Mesenchymal stem cell (in vitro differentiated cells and primary cell): ENCODE data around the gene NT5C2.

Experiments used
- DNase-seq: peaks from one replicate; pipeline ENCODE4 v3.0.0-alpha.2; 2013
- H2AFZ ChIP-seq: one replicate; pipeline ENCODE4 v1.6.1; 2013; ENCODE audit warnings: low read depth, mild to moderate bottlenecking, control low read depth, inconsistent platforms, low read length, moderate library complexity
- H2AK5ac ChIP-seq: 2 replicates; pipeline ENCODE4 v1.6.1; 2013; ENCODE audit warnings: low read length, moderate library complexity, mild to moderate bottlenecking, inconsistent platforms; ENCODE audit not compliant: severe bottlenecking
- H2BK120ac ChIP-seq: one replicate; pipeline ENCODE4 v1.6.1; 2013; ENCODE audit warnings: low read depth, mild to moderate bottlenecking, inconsistent platforms, low read length, moderate library complexity
- H2BK12ac ChIP-seq, 2 experiments: one replicate each; pipeline ENCODE4 v1.6.1; 2013; ENCODE audit warnings: inconsistent platforms in 2 of 2, low read length in 2 of 2, mild to moderate bottlenecking in 2 of 2, moderate library complexity in 2 of 2, control low read depth in 1 of 2
- H2BK15ac ChIP-seq: one replicate; pipeline ENCODE4 v1.6.1; 2013; ENCODE audit warnings: mild to moderate bottlenecking, low read depth, inconsistent platforms; ENCODE audit not compliant: poor library complexity, severe bottlenecking
- H2BK5ac ChIP-seq: 2 replicates; pipeline ENCODE4 v1.6.1; 2013; ENCODE audit warnings: low read depth, mild to moderate bottlenecking, low read length, control low read depth, inconsistent platforms; ENCODE audit not compliant: poor library complexity, severe bottlenecking
- H3K14ac ChIP-seq, 2 experiments: one replicate each; pipeline ENCODE4 v1.6.1; 2013; ENCODE audit warnings: inconsistent platforms in 2 of 2, low read length in 2 of 2, control low read depth in 1 of 2, mild to moderate bottlenecking in 1 of 2, moderate library complexity in 1 of 2
- H3K18ac ChIP-seq, 2 experiments: one replicate each; pipeline ENCODE4 v1.6.1; 2013; ENCODE audit warnings: inconsistent platforms in 2 of 2, low read length in 2 of 2, control low read depth in 1 of 2, low read depth in 1 of 2, mild to moderate bottlenecking in 1 of 2
- H3K23ac ChIP-seq, 2 experiments: one replicate each; pipeline ENCODE4 v1.6.1; 2013; ENCODE audit warnings: inconsistent platforms in 2 of 2, low read length in 2 of 2, mild to moderate bottlenecking in 2 of 2, moderate library complexity in 2 of 2, control low read depth in 1 of 2
- H3K27ac ChIP-seq: 2 replicates; pipeline ENCODE4 v1.5.1; 2013; ENCODE audit warnings: mild to moderate bottlenecking, moderate library complexity, low read length, control low read depth, inconsistent platforms; ENCODE audit not compliant: poor library complexity, severe bottlenecking
- H3K27me3 ChIP-seq, 2 experiments: 2 replicates each; pipeline versions ENCODE4 v1.6.1 to v1.7.0; 2013; ENCODE audit warnings: low read length in 2 of 2, mild to moderate bottlenecking in 2 of 2, moderate library complexity in 2 of 2, control low read depth in 1 of 2, inconsistent platforms in 1 of 2; ENCODE audit not compliant: control insufficient read depth in 1 of 2, insufficient read depth in 1 of 2
- H3K36me3 ChIP-seq, 2 experiments: 2 replicates each; pipeline versions ENCODE4 v1.6.1 to v1.7.0; 2013; ENCODE audit warnings: low read length in 2 of 2, control low read depth in 1 of 2, inconsistent platforms in 1 of 2, low read depth in 1 of 2, mild to moderate bottlenecking in 1 of 2; ENCODE audit not compliant: insufficient read depth in 2 of 2, control insufficient read depth in 1 of 2
- H3K4ac ChIP-seq, 2 experiments: one replicate each; pipeline ENCODE4 v1.6.1; 2013; ENCODE audit warnings: inconsistent platforms in 2 of 2, low read length in 2 of 2, mild to moderate bottlenecking in 2 of 2, moderate library complexity in 2 of 2, control low read depth in 1 of 2, low read depth in 1 of 2
- H3K4me1 ChIP-seq: 2 replicates; pipeline ENCODE4 v1.6.1; 2013; ENCODE audit warnings: low read depth, low read length, control low read depth; ENCODE audit not compliant: control insufficient read depth, insufficient read depth
- H3K4me2 ChIP-seq: 2 replicates; pipeline ENCODE4 v1.6.1; 2013; ENCODE audit warnings: low read length, mild to moderate bottlenecking, inconsistent platforms; ENCODE audit not compliant: poor library complexity, severe bottlenecking
- H3K4me3 ChIP-seq, 2 experiments: 2 replicates each; pipeline versions ENCODE4 v1.5.1 to v1.7.0; 2013; ENCODE audit warnings: low read length in 2 of 2, mild to moderate bottlenecking in 2 of 2, control low read depth in 1 of 2, low read depth in 1 of 2; ENCODE audit not compliant: insufficient read depth in 1 of 2
- H3K79me1 ChIP-seq: replicated peaks from 2 replicates; pipeline ENCODE4 v1.6.1; 2013; ENCODE audit warnings: mild to moderate bottlenecking, control low read depth, low read length, inconsistent platforms; ENCODE audit not compliant: poor library complexity, severe bottlenecking
- H3K9ac ChIP-seq: 2 replicates; pipeline ENCODE4 v1.7.0; 2013; ENCODE audit warnings: mild to moderate bottlenecking, low read length, moderate library complexity
- H3K9me3 ChIP-seq: 2 replicates; pipeline ENCODE4 v1.7.0; 2013; ENCODE audit warnings: mild to moderate bottlenecking, low read length; ENCODE audit not compliant: control insufficient read depth
- H4K8ac ChIP-seq: one replicate; pipeline ENCODE4 v1.6.1; 2013; ENCODE audit warnings: inconsistent platforms, mild to moderate bottlenecking, low read length, moderate library complexity
- H4K91ac ChIP-seq: one replicate; pipeline ENCODE4 v1.6.1; 2013; ENCODE audit warnings: mild to moderate bottlenecking, low read length, inconsistent platforms
- WGBS: methylation state at CpG from one replicate; pipeline ENCODE4 v1.1.7; 2013; ENCODE audit warnings: mixed read lengths; 5-methylcytosine and 5-hydroxymethylcytosine counted together

NT5C2 gene

DNA sequence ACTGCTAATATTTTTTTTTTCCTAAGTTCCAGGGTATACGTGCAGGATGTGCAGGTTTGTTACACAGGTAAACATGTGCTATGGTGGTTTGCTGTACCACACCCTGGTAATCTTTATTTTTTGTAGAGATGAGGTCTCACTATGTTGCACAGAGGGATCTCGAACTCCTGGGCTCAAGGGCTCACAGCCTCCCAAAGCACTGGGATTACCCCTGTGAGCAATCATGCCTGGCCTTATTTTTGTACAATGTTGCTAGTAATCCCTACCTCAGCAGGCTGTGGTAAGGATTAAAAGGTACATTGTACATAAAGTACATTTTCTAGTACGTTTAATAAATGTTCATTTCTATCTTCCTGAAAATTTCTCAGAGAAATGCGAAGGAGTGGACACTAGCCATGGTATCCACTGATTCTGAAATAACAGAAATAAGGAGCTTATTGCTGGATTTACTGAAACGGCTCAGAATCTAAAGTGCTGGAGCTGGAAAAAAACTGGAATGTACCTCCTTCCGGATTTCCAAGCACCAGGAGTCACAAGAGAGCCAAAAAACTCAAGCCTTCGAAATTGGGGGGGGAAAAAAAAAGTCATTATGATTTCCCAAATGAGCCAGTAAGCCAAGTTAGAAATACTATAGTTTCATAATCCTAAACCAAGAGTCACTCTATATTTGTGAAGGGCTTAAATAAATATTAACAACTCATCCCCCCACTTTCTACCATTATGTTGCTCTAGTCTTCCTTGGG is 69.6 kb downstream of the NT5C2 start:
- Histone ChIP-seq H2AK5ac (no peak overlapping the region), H3K4ac (no peak overlapping the region), H3K27ac (no peak overlapping the region), H3K27me3 (no peaks in the 10 kb centered on the region), H3K4me1 (no peaks in the 10 kb centered on the region), H3K18ac (no peak overlapping the region), H3K9me3 (no peaks in the 10 kb centered on the region), H2BK12ac (no peak overlapping the region), H4K91ac (no peak overlapping the region), H3K14ac (no peak overlapping the region), H3K36me3 (peaks cover 0 to 22% of the 10 kb centered on the region in 2 experiments), H2BK5ac (no peak overlapping the region), H3K9ac (no peak overlapping the region), H2AFZ (no peak overlapping the region), H3K79me1 (peaks cover 19% of the 10 kb centered on the region), H2BK15ac (no peak overlapping the region), H3K4me2 (no peak overlapping the region), H2BK120ac (no peak overlapping the region), H4K8ac (no peak overlapping the region), H3K4me3 (peak overlapping the region in 1 of 2 experiments; percentile 6), H3K23ac (no peak overlapping the region)
- DNase-seq, result no peak
- 94% methylated on average over 5 of the region's 7 CpGs for WGBS

DNA sequence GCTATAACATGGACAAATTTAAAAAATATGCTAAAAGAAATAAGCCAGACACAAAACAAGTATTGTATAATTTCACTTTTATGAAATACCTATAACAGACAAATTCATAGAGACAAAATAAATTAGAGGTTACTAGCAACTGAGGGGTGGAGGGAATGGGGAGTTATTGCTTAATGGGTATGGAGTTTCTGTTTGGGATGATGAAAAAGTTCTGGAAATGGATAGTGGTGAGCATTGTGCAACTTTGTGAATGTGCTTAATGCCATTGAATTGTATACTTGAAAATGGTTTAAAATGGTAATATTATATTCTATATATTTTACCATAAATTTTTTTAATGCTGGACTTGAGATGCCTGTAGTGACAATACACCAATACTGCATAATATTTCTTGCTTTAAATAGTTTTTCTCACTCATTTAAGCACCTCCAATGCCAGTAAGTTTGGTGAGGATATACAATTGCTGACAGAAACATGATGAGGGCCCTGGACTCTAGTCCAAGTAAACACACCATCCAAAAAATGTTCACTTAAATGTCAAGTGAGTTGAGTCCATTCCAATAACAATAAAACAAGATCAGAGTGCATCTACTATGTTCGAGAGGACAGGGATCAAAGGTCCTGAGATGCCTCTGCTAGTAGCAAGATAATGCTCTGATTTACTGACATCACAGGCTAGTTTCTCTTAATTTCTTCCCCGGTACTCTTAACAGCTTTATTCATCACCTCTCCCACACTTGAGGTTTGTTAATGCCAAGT is 71.9 kb downstream of the NT5C2 start:
- no peak overlapping the region for H2BK15ac ChIP-seq
- no peak overlapping the region for H4K8ac ChIP-seq
- no peaks in the 10 kb centered on the region for H3K27me3 ChIP-seq
- H3K9me3 ChIP-seq, result no peaks in the 10 kb centered on the region
- H2AK5ac ChIP-seq, result no peak overlapping the region
- no peak overlapping the region for H3K23ac ChIP-seq
- no peak overlapping the region for H3K18ac ChIP-seq
- H2BK120ac ChIP-seq, result no peak overlapping the region
- H4K91ac ChIP-seq, result no peak overlapping the region
- no peak overlapping the region for H3K4me2 ChIP-seq
- no peak overlapping the region for H2BK12ac ChIP-seq
- H3K27ac ChIP-seq, result no peak overlapping the region
- no peak overlapping the region for H3K14ac ChIP-seq
- WGBS, result 80% methylated on average over 1 of the region's 2 CpGs
- H3K4me3 ChIP-seq, result no peak overlapping the region
- DNase-seq, result peak; percentile 25
- no peak overlapping the region for H3K9ac ChIP-seq
- no peak overlapping the region for H3K4ac ChIP-seq
- H2AFZ ChIP-seq, result no peak overlapping the region
- H3K79me1 ChIP-seq, result peaks cover 23% of the 10 kb centered on the region
- no peak overlapping the region for H2BK5ac ChIP-seq
- H3K4me1 ChIP-seq, result no peaks in the 10 kb centered on the region
- H3K36me3 ChIP-seq, result peaks cover 0 to 14% of the 10 kb centered on the region in 2 experiments

- no peak overlapping the region for H3K9ac ChIP-seq
- no peak overlapping the region for H2AK5ac ChIP-seq
- no peak overlapping the region for H3K4me2 ChIP-seq
- H3K14ac ChIP-seq, result no peak overlapping the region
- H2BK5ac ChIP-seq, result no peak overlapping the region
- H2BK15ac ChIP-seq, result no peak overlapping the region
- no peak overlapping the region for H2BK12ac ChIP-seq
- no peaks in the 10 kb centered on the region for H3K27me3 ChIP-seq
- DNase-seq, result no peak
- no peak overlapping the region for H2BK120ac ChIP-seq
- no peak overlapping the region for H4K8ac ChIP-seq
- H3K4me3 ChIP-seq, result no peak overlapping the region
- no peak overlapping the region for H4K91ac ChIP-seq
- H3K23ac ChIP-seq, result no peak overlapping the region
- H3K79me1 ChIP-seq, result peaks cover 22% of the 10 kb centered on the region
- H3K4me1 ChIP-seq, result no peaks in the 10 kb centered on the region
- no peak overlapping the region for H3K27ac ChIP-seq
- H2AFZ ChIP-seq, result no peak overlapping the region
- WGBS, result 100% methylated on average over 1 of the region's 2 CpGs
- no peak overlapping the region for H3K18ac ChIP-seq
- peaks cover 0 to 8% of the 10 kb centered on the region in 2 experiments for H3K36me3 ChIP-seq
- H3K4ac ChIP-seq, result no peak overlapping the region
- H3K9me3 ChIP-seq, result no peaks in the 10 kb centered on the region
These were observed 72.5 kb downstream of the NT5C2 start for GRCh38 chr10:103120546-103120945.

DNA sequence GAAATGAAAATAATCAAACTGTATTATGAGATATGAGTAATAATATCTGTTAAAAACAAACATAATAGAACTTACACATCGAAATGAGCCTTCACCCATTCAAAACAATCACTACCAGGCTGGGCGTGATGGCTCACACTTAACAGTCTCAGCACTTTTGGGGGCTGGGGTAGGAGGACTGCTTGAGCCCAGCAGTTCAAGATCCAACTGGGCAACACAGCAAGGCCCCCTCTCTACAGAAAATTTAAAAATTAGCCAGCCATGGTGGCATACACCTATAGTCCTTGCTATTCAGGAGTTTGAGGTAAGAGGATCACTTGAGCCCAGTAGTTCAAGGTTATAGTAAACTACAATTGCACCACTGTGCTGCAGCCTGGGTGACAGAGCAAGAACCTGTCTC is 75.8 kb downstream of the NT5C2 start:
- Histone ChIP-seq H3K4me2 (no peak overlapping the region), H3K23ac (no peak overlapping the region), H3K14ac (no peak overlapping the region), H3K4me3 (no peak overlapping the region), H3K27me3 (no peaks in the 10 kb centered on the region), H2AK5ac (no peak overlapping the region), H3K36me3 (peaks cover 0 to 14% of the 10 kb centered on the region in 2 experiments), H2BK120ac (no peak overlapping the region), H4K91ac (no peak overlapping the region), H2BK12ac (no peak overlapping the region), H3K27ac (no peak overlapping the region), H3K4ac (no peak overlapping the region), H3K9ac (no peak overlapping the region), H3K4me1 (no peaks in the 10 kb centered on the region), H2BK15ac (no peak overlapping the region), H3K18ac (no peak overlapping the region), H3K9me3 (no peaks in the 10 kb centered on the region), H2AFZ (no peak overlapping the region), H4K8ac (no peak overlapping the region), H3K79me1 (peaks cover 15% of the 10 kb centered on the region), H2BK5ac (no peak overlapping the region)
- WGBS, result 83% methylated on average over 2 of the region's 2 CpGs
- no peak for DNase-seq
